ENCODE results near the gene ZFP14.

- TF ChIP-seq EZH2phosphoT487 (IDR thresholded peaks at IDR 0.05; ENCODE audit: insufficient read depth, low read depth): no peak
- TF ChIP-seq EZH2 (IDR thresholded peaks at IDR 0.05; ENCODE audit: insufficient read depth, poor library complexity, severe bottlenecking): no peak
Observed at GRCh38 chr19:36398571-36398970, 19.6 kb upstream of the ZFP14 start.

Data from GM23248 (cell line).